ENCODE data around the gene PCMTD2. TPM values are rescaled to one million over a fixed set of nuclear protein-coding genes. Genes with fewer than 3 reads are reported as not detected.

PCMTD2 gene
- total and polyA plus RNA-seq, 5 donors, result 44.1 to 101 (median 73.2) TPM

- WGBS, result 43% methylated on average over 3 of the region's 3 CpGs
- no peak for ATAC-seq
- no peaks in the 10 kb centered on the region for H3K9me3 ChIP-seq (ENCODE audit: control insufficient read depth, low read length)
- intact Hi-C loops (cut with DNase I), result no loop called here
- H3K27me3 ChIP-seq (ENCODE audit: control insufficient read depth, insufficient read depth), result no peaks in the 10 kb centered on the region
- no peak overlapping the region for H3K4me3 ChIP-seq (ENCODE audit: low read length)
- H3K4me1 ChIP-seq (ENCODE audit: control insufficient read depth, insufficient read depth, low read length), result peaks cover 5% of the 10 kb centered on the region
- DNase-seq, result peak in 1 of 3 donors; percentile 35
- H3K27ac ChIP-seq (ENCODE audit: low read length), result no peak overlapping the region
Observed at GRCh38 chr20:64216036-64216435, 39.5 kb upstream of the PCMTD2 start.

GRCh38 chr20:64216910-64217309 lies 38.6 kb upstream of the PCMTD2 start:
- Histone ChIP-seq H3K9me3 (ENCODE audit: control insufficient read depth, low read length) (no peaks in the 10 kb centered on the region), H3K27me3 (ENCODE audit: control insufficient read depth, insufficient read depth) (no peaks in the 10 kb centered on the region), H3K4me3 (ENCODE audit: low read length) (no peak overlapping the region), H3K4me1 (ENCODE audit: control insufficient read depth, insufficient read depth, low read length) (peaks cover 5% of the 10 kb centered on the region), H3K27ac (ENCODE audit: low read length) (no peak overlapping the region)
- no peak for ATAC-seq
- intact Hi-C loops (cut with DNase I), result no loop called here
- 95% methylated on average over 11 of the region's 11 CpGs for WGBS
- peak in 1 of 3 donors; percentile 36 for DNase-seq

GRCh38 chr20:64217539-64218221 lies 37.9 kb upstream of the PCMTD2 start:
- ATAC-seq (no peak), DNase-seq (peak in 1 of 3 donors; percentile 55)
- Histone ChIP-seq H3K9me3 (ENCODE audit: control insufficient read depth, low read length) (no peaks in the 10 kb centered on the region), H3K4me1 (ENCODE audit: control insufficient read depth, insufficient read depth, low read length) (peaks cover 5% of the 10 kb centered on the region), H3K27me3 (ENCODE audit: control insufficient read depth, insufficient read depth) (no peaks in the 10 kb centered on the region), H3K4me3 (ENCODE audit: low read length) (no peak overlapping the region), H3K27ac (ENCODE audit: low read length) (no peak overlapping the region)
- 68% methylated on average over 13 of the region's 13 CpGs for WGBS
- intact Hi-C loops (cut with DNase I), result no loop called here

GRCh38 chr20:64219202-64219601 lies 36.3 kb upstream of the PCMTD2 start:
- intact Hi-C loops (cut with DNase I), result no loop called here

GRCh38 chr20:64219730-64220129 lies 35.8 kb upstream of the PCMTD2 start:
- peak in 1 of 3 donors; percentile 41 for DNase-seq
- intact Hi-C loops (cut with DNase I), result no loop called here
- WGBS, result 74% methylated on average over 16 of the region's 16 CpGs
- Histone ChIP-seq H3K27me3 (ENCODE audit: control insufficient read depth, insufficient read depth) (no peaks in the 10 kb centered on the region), H3K27ac (ENCODE audit: low read length) (no peak overlapping the region), H3K9me3 (ENCODE audit: control insufficient read depth, low read length) (no peaks in the 10 kb centered on the region), H3K4me1 (ENCODE audit: control insufficient read depth, insufficient read depth, low read length) (peaks cover 8% of the 10 kb centered on the region), H3K4me3 (ENCODE audit: low read length) (no peak overlapping the region)
- ATAC-seq, result no peak

More at GRCh38 chr20:64219202-64219601, 36.3 kb upstream of the PCMTD2 start:
- H3K27ac ChIP-seq (ENCODE audit: low read length), result no peak overlapping the region
- ATAC-seq (no peak), DNase-seq (peak in 2 of 3 donors; percentile 19 to 27)
- no peaks in the 10 kb centered on the region for H3K9me3 ChIP-seq (ENCODE audit: control insufficient read depth, low read length)
- H3K4me1 ChIP-seq (ENCODE audit: control insufficient read depth, insufficient read depth, low read length), result peaks cover 6% of the 10 kb centered on the region
- no peak overlapping the region for H3K4me3 ChIP-seq (ENCODE audit: low read length)
- WGBS, result 77% methylated on average over 12 of the region's 12 CpGs
- no peaks in the 10 kb centered on the region for H3K27me3 ChIP-seq (ENCODE audit: control insufficient read depth, insufficient read depth)

- ATAC-seq, result no peak
- Histone ChIP-seq H3K4me3 (ENCODE audit: low read length) (no peak overlapping the region), H3K27ac (ENCODE audit: low read length) (no peak overlapping the region), H3K27me3 (ENCODE audit: control insufficient read depth, insufficient read depth) (no peaks in the 10 kb centered on the region), H3K9me3 (ENCODE audit: control insufficient read depth, low read length) (no peaks in the 10 kb centered on the region), H3K4me1 (ENCODE audit: control insufficient read depth, insufficient read depth, low read length) (peaks cover 8% of the 10 kb centered on the region)
- 87% methylated on average over 8 of the region's 8 CpGs for WGBS
- DNase-seq, result no peak
- intact Hi-C loops (cut with DNase I), result no loop called here
Observed at GRCh38 chr20:64220420-64220819, 35.1 kb upstream of the PCMTD2 start.

- ATAC-seq (no peak), DNase-seq (peak in 1 of 3 donors; percentile 29)
- intact Hi-C loops (cut with DNase I), result no loop called here
- Histone ChIP-seq H3K27me3 (ENCODE audit: control insufficient read depth, insufficient read depth) (no peaks in the 10 kb centered on the region), H3K27ac (ENCODE audit: low read length) (no peak overlapping the region), H3K4me3 (ENCODE audit: low read length) (no peak overlapping the region), H3K9me3 (ENCODE audit: control insufficient read depth, low read length) (no peaks in the 10 kb centered on the region), H3K4me1 (ENCODE audit: control insufficient read depth, insufficient read depth, low read length) (peaks cover 8% of the 10 kb centered on the region)
- WGBS, result 78% methylated on average over 17 of the region's 17 CpGs
Observed at GRCh38 chr20:64220891-64221527, 34.5 kb upstream of the PCMTD2 start.

GRCh38 chr20:64222291-64222735 lies 33.2 kb upstream of the PCMTD2 start:
- ATAC-seq (no peak), DNase-seq (peak in 2 of 3 donors; percentile 27 to 37)
- no peaks in the 10 kb centered on the region for H3K27me3 ChIP-seq (ENCODE audit: control insufficient read depth, insufficient read depth)
- no peak overlapping the region for H3K27ac ChIP-seq (ENCODE audit: low read length)
- H3K9me3 ChIP-seq (ENCODE audit: control insufficient read depth, low read length), result no peaks in the 10 kb centered on the region
- H3K4me1 ChIP-seq (ENCODE audit: control insufficient read depth, insufficient read depth, low read length), result peaks cover 8% of the 10 kb centered on the region
- no peak overlapping the region for H3K4me3 ChIP-seq (ENCODE audit: low read length)
- whole genome bisulfite sequencing, result 58% methylated on average over 5 of the region's 5 CpGs
- intact Hi-C loops (cut with DNase I), result no loop called here

- no peak overlapping the region for H3K27ac ChIP-seq (ENCODE audit: low read length)
- peaks cover 8% of the 10 kb centered on the region for H3K4me1 ChIP-seq (ENCODE audit: control insufficient read depth, insufficient read depth, low read length)
- 69% methylated on average over 20 of the region's 20 CpGs for WGBS
- H3K27me3 ChIP-seq (ENCODE audit: control insufficient read depth, insufficient read depth), result no peaks in the 10 kb centered on the region
- ATAC-seq (no peak), DNase-seq (peak in 2 of 3 donors; percentile 43 to 47)
- no peaks in the 10 kb centered on the region for H3K9me3 ChIP-seq (ENCODE audit: control insufficient read depth, low read length)
- intact Hi-C loops (cut with DNase I), result no loop called here
- no peak overlapping the region for H3K4me3 ChIP-seq (ENCODE audit: low read length)
Observed at GRCh38 chr20:64222851-64223525, 32.6 kb upstream of the PCMTD2 start.

- DNase-seq (peak in 2 of 3 donors; percentile 72 to 80), ATAC-seq (peak; percentile 51 to 69)
- H3K9me3 ChIP-seq (ENCODE audit: control insufficient read depth, low read length), result no peaks in the 10 kb centered on the region
- peaks cover 8% of the 10 kb centered on the region for H3K4me1 ChIP-seq (ENCODE audit: control insufficient read depth, insufficient read depth, low read length)
- intact Hi-C loops (cut with DNase I), result no loop called here
- 33% methylated on average over 13 of the region's 13 CpGs for WGBS
- H3K27ac ChIP-seq (ENCODE audit: low read length), result no peak overlapping the region
- no peaks in the 10 kb centered on the region for H3K27me3 ChIP-seq (ENCODE audit: control insufficient read depth, insufficient read depth)
- no peak overlapping the region for H3K4me3 ChIP-seq (ENCODE audit: low read length)
Observed at GRCh38 chr20:64223526-64224067, 32.0 kb upstream of the PCMTD2 start.
